Breast epithelium (tissue), 3 donors: ENCODE measurements around the gene TTC28.

Experiments
- CTCF ChIP-seq, 3 donors: fragments of 450-650 bp; IDR thresholded peaks; one replicate each; pipeline ENCODE4 v1.5.1; 2016 to 2017; ENCODE audit warnings: antibody characterized with exemption in 3 of 3, mild to moderate bottlenecking in 3 of 3, moderate library complexity in 3 of 3
- POLR2A ChIP-seq: fragments of 450-650 bp; IDR thresholded peaks from one replicate; pipeline ENCODE4 v1.6.1; 2016; ENCODE audit warnings: antibody characterized with exemption, mild to moderate bottlenecking, moderate library complexity

- no peak for TF ChIP-seq POLR2A
- TF ChIP-seq CTCF (IDR thresholded peaks at IDR 0.05) = no peak
Measured at GRCh38 chr22:28408709-28409108, 270.9 kb downstream of the TTC28 start.
